Measurements from ENCODE around the gene PATZ1. TPM values are rescaled to one million over a fixed set of nuclear protein-coding genes. Genes with fewer than 3 reads are reported as not detected.
A peak's percentile ranks its signal among the peaks of the same experiment; 100 is the strongest.

Gene PATZ1
- polyA plus RNA-seq, 4 donors = 70.3 to 85.0 (median 76.1) TPM

- no peak for DNase-seq (ENCODE audit: low read depth in 4 of 4, low spot score in 2 of 4)
These were observed 1.9 kb downstream of the PATZ1 start for GRCh38 chr22:31344256-31344577.

- DNase-seq (ENCODE audit: low read depth in 4 of 4, low spot score in 2 of 4) = peak in 2 of 4 donors; percentile 49 to 64
These were observed 2.6 kb downstream of the PATZ1 start for GRCh38 chr22:31343235-31344191.

- DNase-seq (ENCODE audit: low read depth in 4 of 4, low spot score in 2 of 4) = peak in 1 of 4 donors; percentile 16
These were observed 3.6 kb downstream of the PATZ1 start for GRCh38 chr22:31342389-31343140.

GRCh38 chr22:31341386-31342088 is 4.6 kb downstream of the PATZ1 start:
- DNase-seq (ENCODE audit: low read depth in 4 of 4, low spot score in 2 of 4) = no peak

GRCh38 chr22:31340765-31341247 is 5.3 kb downstream of the PATZ1 start:
- no peak for DNase-seq (ENCODE audit: low read depth in 4 of 4, low spot score in 2 of 4)

- no peak for DNase-seq (ENCODE audit: low read depth in 4 of 4, low spot score in 2 of 4)
These were observed 5.8 kb downstream of the PATZ1 start for GRCh38 chr22:31340360-31340759.

GRCh38 chr22:31339148-31339832 is 6.9 kb downstream of the PATZ1 start:
- no peak for DNase-seq (ENCODE audit: low read depth in 4 of 4, low spot score in 2 of 4)

GRCh38 chr22:31337178-31337577 is 9.0 kb downstream of the PATZ1 start:
- DNase-seq (ENCODE audit: low read depth in 4 of 4, low spot score in 2 of 4) = no peak

GRCh38 chr22:31334329-31334728 is 11.8 kb downstream of the PATZ1 start:
- no peak for DNase-seq (ENCODE audit: low read depth in 4 of 4, low spot score in 2 of 4)

- no peak for DNase-seq (ENCODE audit: low read depth in 4 of 4, low spot score in 2 of 4)
These were observed 12.5 kb downstream of the PATZ1 start for GRCh38 chr22:31333641-31334040.

GRCh38 chr22:31332886-31333285 is 13.3 kb downstream of the PATZ1 start:
- no peak for DNase-seq (ENCODE audit: low read depth in 4 of 4, low spot score in 2 of 4)

- DNase-seq (ENCODE audit: low read depth in 4 of 4, low spot score in 2 of 4) = no peak
These were observed 14.1 kb downstream of the PATZ1 start for GRCh38 chr22:31332010-31332409.

- no peak for DNase-seq (ENCODE audit: low read depth in 4 of 4, low spot score in 2 of 4)
These were observed 16.5 kb downstream of the PATZ1 start for GRCh38 chr22:31329453-31330215.

- DNase-seq (ENCODE audit: low read depth in 4 of 4, low spot score in 2 of 4) = no peak
These were observed 17.1 kb downstream of the PATZ1 start for GRCh38 chr22:31329029-31329428.

GRCh38 chr22:31328544-31328960 is 17.6 kb downstream of the PATZ1 start:
- DNase-seq (ENCODE audit: low read depth in 4 of 4, low spot score in 2 of 4) = no peak

- no peak for DNase-seq (ENCODE audit: low read depth in 4 of 4, low spot score in 2 of 4)
These were observed 18.2 kb downstream of the PATZ1 start for GRCh38 chr22:31327806-31328543.

GRCh38 chr22:31326877-31327276 is 19.3 kb downstream of the PATZ1 start:
- DNase-seq (ENCODE audit: low read depth in 4 of 4, low spot score in 2 of 4) = no peak

- DNase-seq (ENCODE audit: low read depth in 4 of 4, low spot score in 2 of 4) = no peak
These were observed 22.3 kb downstream of the PATZ1 start for GRCh38 chr22:31323578-31324550.

Measured in left renal cortex interstitium (tissue), 4 donors.